Neural progenitor cell (in vitro differentiated cells): ENCODE results near the gene SDK1.

ENCODE experiments used
- CTCF ChIP-seq: fragments of 200-600 bp; sonication (generic); IDR thresholded peaks from 2 replicates; pipeline ENCODE4 v1.5.1; 2017; ENCODE audit warnings: antibody characterized with exemption, mild to moderate bottlenecking
- EZH2 ChIP-seq: fragments of 200-600 bp; sonication (generic); IDR thresholded peaks from 2 replicates; pipeline ENCODE4 v1.6.1; 2017; ENCODE audit warnings: antibody characterized with exemption, mild to moderate bottlenecking, moderate library complexity
- EZH2phosphoT487 ChIP-seq: fragments of 200-600 bp; sonication (generic); IDR thresholded peaks from 2 replicates; pipeline ENCODE4 v1.6.1; 2017; ENCODE audit warnings: antibody characterized with exemption

GRCh38 chr7:4100148-4100547, 799.1 kb downstream of the SDK1 start:
- TF ChIP-seq CTCF (no peak), EZH2 (no peak), EZH2phosphoT487 (no peak)
